WI38 (cell line): Measurements from ENCODE around the gene PGA5.

ENCODE experiments used
- H3K4me3 ChIP-seq: 2 replicates; pipeline ENCODE4 v1.5.1; 2011; ENCODE audit warnings: low read depth, mild to moderate bottlenecking, control low read depth, low read length
- CTCF ChIP-seq: IDR thresholded peaks from 2 replicates; pipeline ENCODE4 v1.5.1; 2012; ENCODE audit warnings: low read depth, mild to moderate bottlenecking, control low read depth, low read length

Gene PGA5

DNA sequence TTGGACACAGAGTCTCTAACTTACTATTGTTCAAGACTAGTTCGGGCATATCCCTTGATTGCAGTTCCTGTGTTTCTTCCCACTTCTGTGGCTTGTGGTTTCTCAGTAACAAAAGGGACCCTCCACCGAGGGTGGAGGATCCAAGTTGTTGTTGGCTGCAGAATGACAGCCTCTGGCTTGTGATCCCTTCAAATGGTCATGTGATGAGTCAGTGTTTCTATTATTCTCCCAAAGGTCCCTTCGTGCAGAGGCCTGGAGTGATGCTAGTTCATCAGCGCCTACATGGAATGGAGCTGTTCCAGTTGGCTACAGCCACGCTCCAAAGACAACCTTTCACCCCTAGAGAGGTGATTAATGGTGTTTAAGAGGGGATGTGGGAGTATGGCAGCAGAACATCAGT lies 56.8 kb downstream of the PGA5 start:
- H3K4me3 ChIP-seq, result no peak overlapping the region
- TF ChIP-seq CTCF, result no peak

DNA sequence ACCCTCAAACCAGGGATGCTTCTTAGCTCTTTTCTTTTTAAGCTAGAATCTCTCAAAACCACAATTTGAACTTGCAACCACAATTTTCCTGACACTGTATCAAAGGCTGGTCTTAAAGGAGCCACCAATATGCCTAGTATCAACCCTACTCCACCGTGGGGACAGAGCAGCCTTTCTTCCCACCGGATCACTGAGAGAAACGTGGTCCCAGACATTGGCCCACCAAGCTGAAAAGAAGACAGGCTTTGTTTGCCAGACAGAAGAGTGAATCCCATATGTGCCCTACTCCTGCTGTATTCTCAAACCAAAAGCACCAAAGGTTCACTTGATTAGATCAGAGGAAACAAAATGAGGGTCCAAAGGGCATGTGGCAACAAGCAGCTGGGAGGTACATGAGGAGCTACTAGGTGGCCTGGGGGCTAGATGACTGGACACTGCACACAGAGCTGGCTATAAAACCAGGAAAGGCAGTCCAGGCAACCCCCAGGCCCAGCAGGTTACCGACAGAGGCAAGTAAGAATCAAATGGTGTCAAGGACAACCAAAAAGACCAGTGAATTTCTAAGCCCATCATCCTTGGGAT lies 57.8 kb downstream of the PGA5 start:
- no peak for TF ChIP-seq CTCF
- H3K4me3 ChIP-seq, result no peak overlapping the region
